ENCODE measurements around the gene ALDH1L2. TPM values are rescaled to one million over a fixed set of nuclear protein-coding genes. Genes with fewer than 3 reads are reported as not detected.
A peak's percentile ranks its signal among the peaks of the same experiment; 100 is the strongest.

The ALDH1L2 gene
- total RNA-seq, 1 experiment from 2014 or later = 7.5 TPM

DNA sequence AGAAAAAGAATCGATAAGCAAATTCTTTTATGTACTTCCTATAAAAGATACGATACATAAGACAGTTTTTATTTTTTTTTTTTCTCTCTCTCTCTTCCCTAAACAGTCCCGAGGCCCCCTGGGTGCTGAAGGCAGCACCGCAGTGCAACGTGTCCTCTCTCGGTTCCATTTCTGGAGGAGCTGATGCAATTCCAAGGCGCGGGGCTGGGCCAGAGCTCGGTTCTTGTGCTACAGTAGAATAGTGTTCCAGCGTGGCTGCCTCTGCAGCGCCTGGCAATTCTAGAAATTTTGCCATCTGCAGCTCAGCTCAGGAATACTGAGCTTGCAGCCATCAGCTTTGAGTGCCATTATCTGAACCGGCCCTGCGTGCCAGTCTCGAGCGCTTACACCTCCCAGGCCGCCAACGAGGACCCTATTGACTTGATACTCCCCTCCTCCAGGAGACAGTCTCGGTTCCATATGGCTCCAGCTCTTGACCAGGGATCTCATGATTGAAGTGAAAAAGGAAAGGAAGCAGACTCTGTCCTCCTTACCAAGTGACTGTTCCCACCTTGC, 630 bp downstream of the ALDH1L2 start:
- peak; percentile 69 for DNase-seq (ENCODE audit: low read depth)

- DNase-seq (ENCODE audit: low read depth) = no peak
Measured at GRCh38 chr12:105083031-105083430, 1.2 kb downstream of the ALDH1L2 start.

DNA sequence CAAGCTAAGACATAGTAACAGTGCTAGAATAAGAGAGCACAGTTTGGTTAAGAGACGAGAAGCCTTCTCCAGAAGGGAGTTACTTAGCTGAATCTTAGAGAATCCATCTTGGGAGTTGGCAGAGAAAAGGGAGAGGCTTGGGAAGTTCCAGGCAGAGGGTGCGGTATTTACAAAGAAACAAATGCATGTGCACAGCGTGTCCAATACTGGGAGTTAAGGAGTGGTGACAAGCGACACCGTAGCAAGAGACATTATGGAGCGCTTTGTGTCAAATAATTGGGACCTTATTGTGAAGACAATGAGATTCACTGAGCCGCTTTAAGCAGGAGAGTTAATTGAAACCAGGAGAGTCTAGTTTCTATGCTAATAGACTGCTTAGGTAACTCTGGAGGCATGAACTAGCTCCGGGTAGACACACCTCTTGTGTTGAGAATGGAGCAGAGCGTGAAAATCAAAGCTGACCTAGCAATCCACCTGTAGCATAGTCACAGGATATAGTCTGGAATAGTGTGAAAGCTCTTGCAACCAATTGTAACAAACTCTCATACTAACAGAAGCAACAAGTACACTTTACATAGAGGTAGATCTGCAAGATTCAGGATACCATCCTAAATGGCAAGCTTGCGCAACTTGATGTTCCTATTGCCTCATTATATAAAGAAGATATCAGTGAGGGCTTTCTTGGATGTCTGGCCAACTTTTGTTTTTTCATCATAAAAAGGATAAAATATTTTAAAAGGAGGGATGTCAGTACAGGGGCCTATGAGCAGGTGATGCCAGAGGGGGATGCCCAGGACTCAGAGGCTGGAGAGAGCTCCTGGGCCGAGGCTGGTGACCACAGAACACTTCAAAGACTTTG, 5.3 kb downstream of the ALDH1L2 start:
- DNase-seq (ENCODE audit: low read depth) = no peak

GRCh38 chr12:105077435-105077834, 6.8 kb downstream of the ALDH1L2 start:
- no peak for DNase-seq (ENCODE audit: low read depth)

GRCh38 chr12:105076913-105077312, 7.3 kb downstream of the ALDH1L2 start:
- no peak for DNase-seq (ENCODE audit: low read depth)

DNA sequence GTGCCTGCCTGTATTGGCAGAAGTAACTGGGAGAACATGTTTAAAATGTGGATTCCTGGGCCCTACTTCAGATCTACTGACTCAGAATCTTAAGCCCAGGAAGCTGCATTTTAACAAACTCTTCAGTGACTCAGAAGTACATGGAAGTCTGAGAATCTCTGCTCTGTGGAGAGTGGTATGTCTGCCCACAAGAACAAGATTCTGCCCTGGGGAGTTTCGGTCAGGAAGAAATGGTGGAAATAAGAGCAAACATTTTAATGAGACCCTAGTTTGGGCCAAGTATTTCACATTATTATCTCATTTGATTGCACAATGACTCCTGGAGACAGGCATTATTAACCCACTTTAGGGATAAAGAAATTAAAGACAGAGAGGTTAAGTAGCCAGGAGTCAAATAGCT, 8.2 kb downstream of the ALDH1L2 start:
- peak; percentile 44 for DNase-seq (ENCODE audit: low read depth)

DNA sequence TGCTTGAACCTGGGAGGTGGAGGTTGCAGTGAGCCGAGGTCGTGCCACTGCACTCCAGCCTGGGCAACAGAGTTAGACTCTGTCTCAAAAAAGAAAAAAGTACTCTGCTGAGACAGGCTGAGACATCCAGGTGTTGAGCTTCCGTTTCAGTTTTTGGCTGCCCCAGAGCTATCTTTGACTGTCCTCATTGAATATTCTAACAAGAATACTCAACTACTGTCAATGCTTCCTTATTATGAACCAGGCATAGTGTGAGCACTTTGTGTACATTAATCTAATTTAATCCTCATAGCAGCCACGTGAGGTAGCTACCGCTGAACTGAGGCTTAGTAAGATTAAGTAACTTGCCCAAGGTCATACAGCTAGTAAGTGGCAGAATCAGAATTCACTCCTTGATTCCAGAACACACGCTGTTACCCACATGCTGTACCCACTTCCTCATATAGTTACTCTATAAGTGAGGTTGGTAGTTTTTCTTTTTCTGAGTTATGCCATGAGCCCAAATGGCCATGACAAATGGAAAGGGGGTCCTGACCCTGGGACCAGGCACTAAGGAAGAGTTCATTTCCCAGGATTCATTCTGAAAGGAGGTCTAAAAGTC, 11.3 kb downstream of the ALDH1L2 start:
- no peak for DNase-seq (ENCODE audit: low read depth)

GRCh38 chr12:105071981-105072380, 12.3 kb downstream of the ALDH1L2 start:
- DNase-seq (ENCODE audit: low read depth) = no peak

GRCh38 chr12:105069936-105070702, 14.1 kb downstream of the ALDH1L2 start:
- DNase-seq (ENCODE audit: low read depth) = peak; percentile 29

GRCh38 chr12:105067511-105068031, 16.7 kb downstream of the ALDH1L2 start:
- DNase-seq (ENCODE audit: low read depth) = peak; percentile 45

- no peak for DNase-seq (ENCODE audit: low read depth)
Measured at GRCh38 chr12:105064564-105065178, 19.6 kb downstream of the ALDH1L2 start.

- no peak for DNase-seq (ENCODE audit: low read depth)
Measured at GRCh38 chr12:105060715-105061378, 23.4 kb downstream of the ALDH1L2 start.

DNA sequence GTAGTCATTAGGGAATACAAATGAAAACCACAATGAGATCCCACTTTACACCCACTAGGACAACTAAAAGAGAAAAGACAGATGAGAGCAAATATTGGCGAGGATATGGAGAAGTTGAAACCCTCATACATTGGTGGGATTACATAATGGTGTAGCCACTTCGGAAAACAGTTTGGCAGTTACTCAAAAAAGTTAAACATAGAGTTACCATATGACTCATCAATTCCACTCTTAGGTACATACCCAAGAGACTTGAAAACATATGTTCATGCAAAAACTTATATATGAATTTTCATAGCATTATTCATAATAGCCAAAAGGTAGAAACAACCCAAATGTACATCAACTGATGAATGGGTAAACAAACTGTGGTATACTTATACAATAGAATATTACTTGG, 27.1 kb downstream of the ALDH1L2 start:
- no peak for DNase-seq (ENCODE audit: low read depth)

- peak; percentile 73 for DNase-seq (ENCODE audit: low read depth)
Measured at GRCh38 chr12:105053116-105053572, 31.1 kb downstream of the ALDH1L2 start.

GRCh38 chr12:105051981-105052380, 32.3 kb downstream of the ALDH1L2 start:
- DNase-seq (ENCODE audit: low read depth) = no peak

DNA sequence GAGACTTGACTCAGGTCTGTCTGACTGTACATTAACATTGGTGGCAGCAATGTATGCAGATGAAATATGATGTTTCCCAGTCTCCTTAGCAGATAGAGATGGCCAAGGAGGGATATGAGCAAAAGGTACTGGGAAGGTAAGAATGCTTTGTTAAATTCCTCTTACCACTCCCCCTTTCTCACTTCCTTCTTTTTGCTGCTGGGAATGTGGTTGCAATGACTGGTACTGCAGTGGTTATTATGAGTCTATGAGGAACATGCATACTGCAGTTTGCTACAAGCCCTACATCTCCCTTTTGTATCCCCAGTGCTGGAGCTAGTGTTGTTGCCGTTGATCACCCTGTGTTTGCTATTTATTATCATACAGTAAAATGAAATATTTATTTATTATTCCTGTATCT, 35.9 kb downstream of the ALDH1L2 start:
- no peak for DNase-seq (ENCODE audit: low read depth)

GRCh38 chr12:105047308-105047707, 37.0 kb downstream of the ALDH1L2 start:
- no peak for DNase-seq (ENCODE audit: low read depth)

- DNase-seq (ENCODE audit: low read depth) = no peak
Measured at GRCh38 chr12:105041186-105041585, 43.1 kb downstream of the ALDH1L2 start.

- DNase-seq (ENCODE audit: low read depth) = no peak
Measured at GRCh38 chr12:105040476-105040875, 43.8 kb downstream of the ALDH1L2 start.

DNA sequence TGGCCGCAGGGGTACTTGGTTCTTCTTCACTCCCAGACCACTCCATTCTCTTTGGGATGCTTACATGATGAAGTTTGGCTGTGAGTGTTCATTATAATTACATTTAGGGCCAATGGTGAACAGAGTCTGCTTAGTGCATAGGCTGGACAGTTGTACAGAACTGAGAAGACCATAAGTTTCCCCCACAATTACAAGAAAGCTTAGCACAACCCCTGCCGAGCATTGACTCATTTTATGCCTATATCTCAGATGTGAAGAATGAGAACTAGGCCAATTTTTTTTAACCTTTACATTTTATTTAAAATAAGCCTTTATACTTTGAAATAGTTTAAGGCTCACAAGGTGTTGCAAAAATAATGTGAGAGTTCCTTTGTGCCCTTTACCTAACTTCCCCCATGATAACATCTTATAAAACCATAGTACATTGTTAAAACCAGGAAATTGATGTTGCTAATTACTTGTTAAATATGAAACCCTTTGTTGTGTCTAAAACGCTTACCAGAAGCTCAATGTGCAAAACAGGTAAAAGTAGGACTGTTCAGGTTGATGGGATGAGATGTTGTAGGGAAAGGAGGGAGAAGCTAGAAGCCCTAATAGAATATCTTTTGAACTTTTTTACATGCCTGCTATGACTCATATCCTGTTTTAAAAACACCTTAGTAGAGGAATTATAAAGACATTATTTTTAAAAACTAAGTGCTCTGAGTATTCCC, 47.2 kb downstream of the ALDH1L2 start:
- DNase-seq (ENCODE audit: low read depth) = no peak

All from LHCN-M2 (cell line).